ENCODE measurements around the gene SLC45A2. TPM values are rescaled to one million over a fixed set of nuclear protein-coding genes. Genes with fewer than 3 reads are reported as not detected.
"Not testable (repeated sequence)": the region's sequence is repeated elsewhere in the genome, so short reads cannot be mapped to it uniquely, and the experiment has no call there.

The SLC45A2 gene
- total and polyA plus RNA-seq, 4 donors: 0.39 to 0.56 (median 0.43) TPM

DNA sequence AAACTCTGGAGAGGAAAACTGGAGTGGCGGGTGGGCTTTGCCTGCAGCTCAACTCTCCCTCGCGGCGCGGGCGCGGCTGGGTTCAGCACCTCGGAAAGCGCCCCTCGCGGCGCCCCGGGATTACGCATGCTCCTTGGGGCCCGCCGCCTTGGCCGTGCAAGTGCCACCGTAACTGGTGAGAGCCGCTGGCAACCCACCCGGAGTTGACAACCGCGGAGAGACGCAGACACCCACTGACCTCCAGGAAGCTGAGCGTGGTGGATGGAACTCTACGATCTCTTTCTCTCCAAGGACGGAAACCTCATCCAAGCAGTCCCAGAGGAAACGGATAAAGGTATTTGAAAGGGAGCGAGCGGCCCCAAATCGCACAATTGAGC lies 48.5 kb downstream of the SLC45A2 start:
- H3K36me3 ChIP-seq (ENCODE audit: control insufficient read depth, insufficient read depth, low read length): no peaks in the 10 kb centered on the region
- no peak overlapping the region for H3K27ac ChIP-seq (ENCODE audit: low read depth, low read length)
- H3K27me3 ChIP-seq (ENCODE audit: control insufficient read depth, insufficient read depth, low read length): peaks cover 54% of the 10 kb centered on the region
- WGBS (ENCODE audit: insufficient coverage): under 1% methylated on average over 22 of the region's 30 CpGs
- peak in 5 of 6 donors; percentile 17 to 81 (median 42) for DNase-seq (ENCODE audit: low read depth in 4 of 6, low spot score in 6 of 6)
- H3K4me3 ChIP-seq (ENCODE audit: low read depth, low read length): peak overlapping the region; percentile 16
- peaks cover 33% of the 10 kb centered on the region for H3K4me1 ChIP-seq (ENCODE audit: control insufficient read depth, insufficient read depth, low read length)
- H3K9me3 ChIP-seq (ENCODE audit: control insufficient read depth, insufficient read depth, low read length): no peaks in the 10 kb centered on the region

DNA sequence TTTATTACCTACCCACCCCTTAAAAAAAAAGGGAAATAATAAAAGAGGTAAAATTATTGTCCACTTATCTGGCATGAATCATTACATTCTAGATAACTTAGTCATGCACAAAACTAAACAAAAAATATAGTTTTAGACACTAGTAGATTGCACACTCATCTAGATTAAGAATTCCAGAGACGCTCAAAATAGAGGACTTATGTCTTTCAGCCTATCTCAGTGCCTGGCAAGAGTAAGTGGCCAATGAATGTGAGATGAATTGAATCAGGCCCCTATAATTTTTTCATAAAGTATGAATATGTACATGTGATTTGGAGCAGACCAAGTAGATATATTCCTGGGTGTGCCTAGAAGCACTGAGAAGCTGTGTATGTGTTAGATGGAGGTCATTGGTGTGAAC lies 50.3 kb downstream of the SLC45A2 start:
- DNase-seq (ENCODE audit: low read depth in 4 of 6, low spot score in 6 of 6): no peak
- peaks cover 40% of the 10 kb centered on the region for H3K27me3 ChIP-seq (ENCODE audit: control insufficient read depth, insufficient read depth, low read length)
- no peaks in the 10 kb centered on the region for H3K36me3 ChIP-seq (ENCODE audit: control insufficient read depth, insufficient read depth, low read length)
- no CpG with 5 or more reads among the region's 1 CpG for WGBS (ENCODE audit: insufficient coverage)
- no peak overlapping the region for H3K4me3 ChIP-seq (ENCODE audit: low read depth, low read length)
- peaks cover 33% of the 10 kb centered on the region for H3K4me1 ChIP-seq (ENCODE audit: control insufficient read depth, insufficient read depth, low read length)
- no peaks in the 10 kb centered on the region for H3K9me3 ChIP-seq (ENCODE audit: control insufficient read depth, insufficient read depth, low read length)
- no peak overlapping the region for H3K27ac ChIP-seq (ENCODE audit: low read depth, low read length)

DNA sequence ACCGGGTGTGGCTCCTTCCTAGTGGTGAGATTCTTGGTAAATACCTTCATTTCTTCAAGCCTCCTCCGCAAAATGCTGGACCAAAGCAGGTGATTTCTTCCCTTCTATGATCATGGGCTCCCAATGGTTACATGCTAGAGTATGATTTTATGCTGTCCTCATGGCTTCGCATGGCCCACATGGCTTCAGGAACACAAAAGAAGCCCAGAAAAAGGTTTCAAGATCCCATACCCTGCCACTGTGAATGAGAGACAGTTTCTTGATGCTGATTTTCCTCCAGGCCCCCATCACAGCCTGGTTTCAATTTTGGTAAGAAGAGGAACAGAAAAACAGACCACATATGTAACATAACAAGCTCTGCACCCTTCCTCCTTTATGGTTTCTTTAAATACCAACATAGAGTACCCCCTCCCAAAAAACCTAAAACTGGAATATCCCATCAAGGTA lies 50.7 kb downstream of the SLC45A2 start:
- DNase-seq (ENCODE audit: low read depth in 4 of 6, low spot score in 6 of 6): no peak
- Histone ChIP-seq H3K36me3 (ENCODE audit: control insufficient read depth, insufficient read depth, low read length) (no peaks in the 10 kb centered on the region), H3K4me1 (ENCODE audit: control insufficient read depth, insufficient read depth, low read length) (peaks cover 31% of the 10 kb centered on the region), H3K27ac (ENCODE audit: low read depth, low read length) (no peak overlapping the region), H3K4me3 (ENCODE audit: low read depth, low read length) (no peak overlapping the region), H3K27me3 (ENCODE audit: control insufficient read depth, insufficient read depth, low read length) (peaks cover 36% of the 10 kb centered on the region), H3K9me3 (ENCODE audit: control insufficient read depth, insufficient read depth, low read length) (no peaks in the 10 kb centered on the region)
- WGBS (ENCODE audit: insufficient coverage): 83% methylated on average over 1 of the region's 3 CpGs

DNA sequence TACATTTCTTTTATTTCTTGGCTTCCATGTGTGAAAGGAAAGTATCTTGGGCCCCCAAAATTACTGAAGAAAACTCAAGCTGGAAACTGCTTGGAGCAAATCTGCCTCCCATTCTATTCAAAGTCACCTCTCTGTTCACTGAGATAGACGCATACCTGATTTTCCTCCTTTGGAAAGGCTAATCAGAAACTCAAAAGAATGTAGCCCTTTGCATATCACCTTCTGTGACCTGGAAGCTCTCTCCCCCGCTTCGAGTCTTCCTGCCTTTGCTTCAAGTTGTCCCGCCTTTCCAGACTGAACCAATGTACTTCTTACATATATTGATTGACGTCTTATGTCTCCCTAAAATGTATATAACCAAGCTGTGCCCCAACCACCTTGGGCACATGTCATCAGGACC lies 53.4 kb downstream of the SLC45A2 start:
- peaks cover 10% of the 10 kb centered on the region for H3K27me3 ChIP-seq (ENCODE audit: control insufficient read depth, insufficient read depth, low read length)
- H3K4me1 ChIP-seq (ENCODE audit: control insufficient read depth, insufficient read depth, low read length): peaks cover 4% of the 10 kb centered on the region
- no peak for DNase-seq (ENCODE audit: low read depth in 4 of 6, low spot score in 6 of 6)
- no peak overlapping the region for H3K27ac ChIP-seq (ENCODE audit: low read depth, low read length)
- WGBS (ENCODE audit: insufficient coverage): 81% methylated on average over 5 of the region's 5 CpGs
- no peaks in the 10 kb centered on the region for H3K36me3 ChIP-seq (ENCODE audit: control insufficient read depth, insufficient read depth, low read length)
- H3K4me3 ChIP-seq (ENCODE audit: low read depth, low read length): no peak overlapping the region
- no peaks in the 10 kb centered on the region for H3K9me3 ChIP-seq (ENCODE audit: control insufficient read depth, insufficient read depth, low read length)

DNA sequence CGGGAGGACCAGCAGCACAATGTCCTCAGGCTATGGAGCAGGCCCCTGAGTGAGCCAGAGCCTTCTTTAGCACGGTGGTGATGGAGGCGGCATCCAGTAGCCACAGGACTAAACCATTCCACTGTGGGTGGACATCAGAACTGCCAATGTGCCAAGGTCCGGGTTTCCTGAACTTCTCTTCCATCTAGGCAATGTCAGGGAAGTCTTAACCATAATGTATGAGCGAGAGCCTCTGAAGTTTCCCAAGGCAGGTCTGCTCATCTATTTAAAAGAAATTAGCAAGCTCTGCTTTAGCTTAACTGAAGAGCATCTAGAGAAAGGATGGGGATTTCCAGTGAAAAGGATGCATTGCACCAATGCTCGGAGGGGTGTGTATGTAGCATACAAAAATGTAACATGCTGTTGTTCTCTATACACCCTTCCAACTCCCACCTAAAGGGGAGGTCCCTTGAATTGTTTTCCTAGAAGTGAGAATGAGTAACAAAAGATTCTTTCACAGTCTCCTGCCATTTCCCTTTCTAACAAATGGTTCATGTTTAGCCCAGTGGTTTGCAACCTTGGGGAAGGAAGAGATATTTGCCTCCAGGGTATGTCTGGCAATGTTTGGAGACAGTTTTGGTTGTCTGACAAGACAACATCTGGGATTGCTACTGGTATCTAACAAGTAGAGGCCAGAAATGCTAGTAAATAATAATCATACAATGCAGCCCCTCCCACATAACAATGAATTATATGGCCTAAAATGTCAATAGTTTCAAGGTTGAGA lies 54.4 kb downstream of the SLC45A2 start:
- H3K27ac ChIP-seq (ENCODE audit: low read depth, low read length): no peak overlapping the region
- no peaks in the 10 kb centered on the region for H3K4me1 ChIP-seq (ENCODE audit: control insufficient read depth, insufficient read depth, low read length)
- H3K36me3 ChIP-seq (ENCODE audit: control insufficient read depth, insufficient read depth, low read length): no peaks in the 10 kb centered on the region
- WGBS (ENCODE audit: insufficient coverage): 94% methylated on average over 5 of the region's 6 CpGs
- H3K4me3 ChIP-seq (ENCODE audit: low read depth, low read length): no peak overlapping the region
- no peaks in the 10 kb centered on the region for H3K27me3 ChIP-seq (ENCODE audit: control insufficient read depth, insufficient read depth, low read length)
- no peaks in the 10 kb centered on the region for H3K9me3 ChIP-seq (ENCODE audit: control insufficient read depth, insufficient read depth, low read length)
- DNase-seq (ENCODE audit: low read depth in 4 of 6, low spot score in 6 of 6): no peak

DNA sequence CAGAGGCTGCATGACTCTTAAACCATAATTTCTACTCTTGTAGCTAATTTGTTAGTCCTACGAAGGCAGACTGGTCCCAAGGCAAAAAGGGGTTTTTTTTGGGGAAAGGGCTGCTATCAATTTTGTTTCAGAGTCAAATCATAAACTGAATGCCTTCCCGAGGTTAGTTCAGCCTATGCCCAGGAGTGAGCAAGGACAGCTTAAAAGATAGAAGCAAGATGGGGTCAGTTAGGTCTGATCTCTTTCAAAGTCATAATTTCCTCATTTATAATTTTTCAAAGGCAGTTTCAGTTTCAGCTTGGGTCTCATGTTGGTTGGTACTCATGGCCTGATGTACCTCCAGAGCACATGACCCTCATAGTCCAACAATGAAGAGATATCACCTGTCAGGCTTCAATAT lies 56.2 kb downstream of the SLC45A2 start:
- H3K27ac ChIP-seq (ENCODE audit: low read depth, low read length): no peak overlapping the region
- H3K4me1 ChIP-seq (ENCODE audit: control insufficient read depth, insufficient read depth, low read length): no peaks in the 10 kb centered on the region
- WGBS (ENCODE audit: insufficient coverage): 63% methylated on average over 1 of the region's 2 CpGs
- no peaks in the 10 kb centered on the region for H3K36me3 ChIP-seq (ENCODE audit: control insufficient read depth, insufficient read depth, low read length)
- DNase-seq (ENCODE audit: low read depth in 4 of 6, low spot score in 6 of 6): no peak
- no peaks in the 10 kb centered on the region for H3K9me3 ChIP-seq (ENCODE audit: control insufficient read depth, insufficient read depth, low read length)
- H3K4me3 ChIP-seq (ENCODE audit: low read depth, low read length): no peak overlapping the region
- H3K27me3 ChIP-seq (ENCODE audit: control insufficient read depth, insufficient read depth, low read length): no peaks in the 10 kb centered on the region

DNA sequence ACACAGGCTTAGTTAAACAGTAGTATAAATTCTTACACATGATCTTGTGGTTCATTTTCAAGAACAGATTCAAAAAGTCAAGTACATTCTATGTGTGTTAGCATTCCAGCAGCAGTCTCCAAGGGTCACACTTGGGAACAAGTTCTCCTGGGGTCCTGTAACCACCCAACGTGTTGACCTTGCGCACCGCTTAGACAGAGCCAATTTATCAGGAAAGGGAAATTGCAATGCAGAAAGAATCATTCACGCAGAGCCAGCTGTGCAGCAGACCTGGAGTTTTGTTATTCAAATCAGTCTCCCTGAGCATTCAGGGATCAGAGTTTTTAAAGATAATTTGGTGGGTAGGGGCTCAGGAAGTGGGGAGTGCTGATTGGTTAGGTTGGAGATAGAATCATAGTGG lies 56.8 kb downstream of the SLC45A2 start:
- Histone ChIP-seq H3K27me3 (ENCODE audit: control insufficient read depth, insufficient read depth, low read length) (no peaks in the 10 kb centered on the region), H3K4me1 (ENCODE audit: control insufficient read depth, insufficient read depth, low read length) (no peaks in the 10 kb centered on the region), H3K9me3 (ENCODE audit: control insufficient read depth, insufficient read depth, low read length) (no peaks in the 10 kb centered on the region), H3K36me3 (ENCODE audit: control insufficient read depth, insufficient read depth, low read length) (no peaks in the 10 kb centered on the region), H3K4me3 (ENCODE audit: low read depth, low read length) (no peak overlapping the region), H3K27ac (ENCODE audit: low read depth, low read length) (no peak overlapping the region)
- DNase-seq (ENCODE audit: low read depth in 4 of 6, low spot score in 6 of 6): no peak
- 32% methylated on average over 4 of the region's 4 CpGs for WGBS (ENCODE audit: insufficient coverage)

DNA sequence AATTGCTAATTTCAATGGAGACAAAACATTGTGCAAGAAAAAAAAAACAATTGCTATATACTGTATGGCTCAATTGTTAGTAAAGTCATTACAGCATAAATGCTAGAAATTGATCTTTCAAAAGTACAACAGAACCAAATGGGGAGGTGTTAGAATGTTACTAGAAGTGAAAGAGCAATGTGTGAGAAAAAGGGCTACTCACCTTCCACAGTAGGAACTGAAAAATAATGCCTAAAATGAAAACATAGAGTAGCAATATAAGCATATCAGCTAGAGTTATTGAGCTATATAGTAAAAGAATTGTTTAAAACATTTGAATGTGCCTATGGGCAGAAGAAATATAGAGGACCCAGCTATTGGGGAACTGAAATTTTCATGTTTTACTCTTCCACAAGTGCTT lies 59.2 kb downstream of the SLC45A2 start:
- no peak overlapping the region for H3K4me3 ChIP-seq (ENCODE audit: low read depth, low read length)
- no peaks in the 10 kb centered on the region for H3K9me3 ChIP-seq (ENCODE audit: control insufficient read depth, insufficient read depth, low read length)
- H3K27ac ChIP-seq (ENCODE audit: low read depth, low read length): no peak overlapping the region
- no peaks in the 10 kb centered on the region for H3K4me1 ChIP-seq (ENCODE audit: control insufficient read depth, insufficient read depth, low read length)
- no peaks in the 10 kb centered on the region for H3K36me3 ChIP-seq (ENCODE audit: control insufficient read depth, insufficient read depth, low read length)
- H3K27me3 ChIP-seq (ENCODE audit: control insufficient read depth, insufficient read depth, low read length): no peaks in the 10 kb centered on the region
- DNase-seq (ENCODE audit: low read depth in 4 of 6, low spot score in 6 of 6): no peak

DNA sequence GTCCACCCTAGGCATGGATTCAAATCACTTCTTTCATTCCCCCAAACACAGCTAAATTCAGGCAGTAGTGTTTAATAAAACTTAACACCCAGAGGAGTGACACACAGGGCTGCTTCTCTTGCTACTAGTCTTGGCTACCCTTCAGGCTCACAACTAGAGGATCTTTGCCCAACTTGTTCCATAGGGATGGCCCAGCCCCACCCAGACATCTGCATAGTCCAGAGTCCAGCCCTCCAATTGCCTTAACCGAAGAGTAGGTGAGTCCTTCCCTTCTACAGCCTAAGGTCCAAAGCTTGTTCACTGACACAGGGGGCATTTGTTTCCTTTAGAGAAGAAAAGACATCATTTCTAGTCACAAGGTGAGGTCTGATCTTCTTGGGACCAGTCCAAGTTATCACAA lies 63.5 kb downstream of the SLC45A2 start:
- Histone ChIP-seq H3K4me1 (ENCODE audit: control insufficient read depth, insufficient read depth, low read length) (no peaks in the 10 kb centered on the region), H3K27ac (ENCODE audit: low read depth, low read length) (no peak overlapping the region)
- no CpG with 5 or more reads among the region's 1 CpG for WGBS (ENCODE audit: insufficient coverage)

DNA sequence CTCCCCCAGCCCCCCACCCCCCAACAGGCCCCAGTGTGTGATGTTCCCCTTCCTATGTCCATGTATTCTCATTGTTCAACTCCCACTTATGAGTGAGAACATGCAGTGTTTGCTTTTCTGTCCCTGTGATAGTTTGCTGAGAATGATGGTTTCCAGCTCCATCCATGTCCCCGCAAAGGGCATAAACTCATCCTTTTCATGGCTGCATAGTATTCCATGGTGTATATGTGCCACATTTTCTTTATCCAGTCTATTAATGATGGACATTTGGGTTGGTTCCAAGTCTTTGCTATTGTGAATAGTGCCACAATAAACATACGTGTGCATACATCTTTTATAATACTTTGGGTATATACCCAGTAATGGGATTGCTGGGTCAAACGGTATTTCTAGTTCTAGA lies 69.6 kb downstream of the SLC45A2 start:
- not testable (repeated sequence) for H3K9me3 ChIP-seq (ENCODE audit: control insufficient read depth, insufficient read depth, low read length); H3K4me3 ChIP-seq (ENCODE audit: low read depth, low read length); H3K27ac ChIP-seq (ENCODE audit: low read depth, low read length); H3K27me3 ChIP-seq (ENCODE audit: control insufficient read depth, insufficient read depth, low read length); DNase-seq (ENCODE audit: low read depth in 4 of 6, low spot score in 6 of 6); H3K36me3 ChIP-seq (ENCODE audit: control insufficient read depth, insufficient read depth, low read length); H3K4me1 ChIP-seq (ENCODE audit: control insufficient read depth, insufficient read depth, low read length)
- no CpG with 5 or more reads among the region's 3 CpGs for WGBS (ENCODE audit: insufficient coverage)

More for the DNA sequence above, 63.5 kb downstream of the SLC45A2 start:
- no peaks in the 10 kb centered on the region for H3K36me3 ChIP-seq (ENCODE audit: control insufficient read depth, insufficient read depth, low read length)
- no peak overlapping the region for H3K4me3 ChIP-seq (ENCODE audit: low read depth, low read length)
- peaks cover 4% of the 10 kb centered on the region for H3K9me3 ChIP-seq (ENCODE audit: control insufficient read depth, insufficient read depth, low read length)
- DNase-seq (ENCODE audit: low read depth in 4 of 6, low spot score in 6 of 6): no peak
- no peaks in the 10 kb centered on the region for H3K27me3 ChIP-seq (ENCODE audit: control insufficient read depth, insufficient read depth, low read length)

All from spinal cord (tissue), 10 donors.